GM23248 (cell line): Measurements from ENCODE around the gene ACADSB. TPM values are rescaled to one million over a fixed set of nuclear protein-coding genes. Genes with fewer than 3 reads are reported as not detected.

Experiments used
- DNase-seq: peaks from one replicate; pipeline ENCODE4 v3.0.0-alpha.2; 2015
- H2AFZ ChIP-seq: fragments of 200-600 bp; sonication (generic); 2 replicates; pipeline ENCODE4 v1.6.1; 2016; ENCODE audit warnings: antibody characterized with exemption
- H3F3A ChIP-seq: fragments of 200-600 bp; sonication (generic); 2 replicates; pipeline ENCODE4 v1.6.1; 2016; ENCODE audit warnings: mild to moderate bottlenecking, antibody characterized with exemption, mixed run types; ENCODE audit not compliant: insufficient read depth
- H3K27ac ChIP-seq: fragments of 200-600 bp; sonication (generic); 2 replicates; pipeline ENCODE4 v1.5.1; 2016; ENCODE audit warnings: mild to moderate bottlenecking
- H3K27me3 ChIP-seq: fragments of 200-600 bp; sonication (generic); replicated peaks from 2 replicates; pipeline ENCODE4 v1.6.1; 2016; ENCODE audit warnings: mild to moderate bottlenecking; ENCODE audit not compliant: insufficient read depth
- H3K36me3 ChIP-seq: fragments of 200-600 bp; sonication (generic); 2 replicates; pipeline ENCODE4 v1.6.1; 2016; ENCODE audit warnings: low read depth, mild to moderate bottlenecking
- H3K4me1 ChIP-seq: fragments of 200-600 bp; sonication (generic); 2 replicates; pipeline ENCODE4 v1.6.1; 2016; ENCODE audit warnings: mild to moderate bottlenecking; ENCODE audit not compliant: insufficient read depth
- H3K4me2 ChIP-seq: fragments of 200-600 bp; sonication (generic); one replicate; pipeline ENCODE4 v1.6.1; 2016; ENCODE audit warnings: mild to moderate bottlenecking; ENCODE audit not compliant: unreplicated experiment
- H3K4me3 ChIP-seq: fragments of 200-600 bp; sonication (generic); 2 replicates; pipeline ENCODE4 v1.5.1; 2016; ENCODE audit warnings: mild to moderate bottlenecking
- H3K79me2 ChIP-seq: fragments of 200-600 bp; sonication (generic); 2 replicates; pipeline ENCODE4 v1.6.1; 2016; ENCODE audit warnings: mild to moderate bottlenecking; ENCODE audit not compliant: insufficient read depth
- H3K9ac ChIP-seq: fragments of 200-600 bp; sonication (generic); 2 replicates; pipeline ENCODE4 v1.6.1; 2016; ENCODE audit warnings: mild to moderate bottlenecking
- H3K9me2 ChIP-seq: fragments of 200-600 bp; sonication (generic); 2 replicates; pipeline ENCODE4 v1.6.1; 2016; ENCODE audit warnings: mixed run types, mild to moderate bottlenecking, moderate library complexity; ENCODE audit not compliant: insufficient read depth
- H3K9me3 ChIP-seq: fragments of 200-600 bp; sonication (generic); one replicate; pipeline ENCODE4 v1.6.1; 2017; ENCODE audit warnings: low read depth
- H4K20me1 ChIP-seq: fragments of 200-600 bp; sonication (generic); 2 replicates; pipeline ENCODE4 v1.6.0; 2016; ENCODE audit not compliant: insufficient read depth
- EZH2 ChIP-seq: fragments of 200-600 bp; sonication (generic); IDR thresholded peaks from 2 replicates; pipeline ENCODE4 v1.6.1; 2018; ENCODE audit warnings: antibody characterized with exemption, mild to moderate bottlenecking; ENCODE audit not compliant: insufficient read depth, poor library complexity, severe bottlenecking
- EZH2phosphoT487 ChIP-seq: fragments of 200-600 bp; sonication (generic); IDR thresholded peaks from 2 replicates; pipeline ENCODE4 v1.6.1; 2018; ENCODE audit warnings: antibody characterized with exemption, moderate library complexity, mild to moderate bottlenecking, low read depth; ENCODE audit not compliant: insufficient read depth
- WGBS, 2 experiments: methylation state at CpG; one replicate each; pipeline ENCODE4 v1.1.6; 2015 to 2017; ENCODE audit warnings: low lambda C conversion rate in 2 of 2, low coverage in 1 of 2; ENCODE audit errors: missing lambda C conversion rate in 2 of 2; 5-methylcytosine and 5-hydroxymethylcytosine counted together
- in situ Hi-C: fragments of 300-500 bp; cut with MboI; formaldehyde crosslinking; loops from 2 replicates; pipeline ENCODE4 v1.15.0; 2020
- polyA plus RNA-seq: library from polyadenylated mRNA; unstranded; fragments of >200 nt; fragmentation: Nextera tagmentation; extraction: Ambion mirVana; gene quantifications from 2 replicates; pipeline ENCODE4 v1.2.1, GENCODE V29; 2016
- total RNA-seq: library from RNA; depleted of rRNA; stranded (reverse); fragments of >200 nt; shearing (Covaris generic); gene quantifications from 2 replicates; pipeline ENCODE4 v1.2.3, GENCODE V29; 2014

Gene ACADSB
- total and polyA plus RNA-seq, 2 experiments from 2014 or later: 3.7 to 10.5 TPM

- Histone ChIP-seq H3K4me1 (no peaks in the 10 kb centered on the region), H3K27me3 (no peaks in the 10 kb centered on the region), H3K4me2 (no peak overlapping the region), H3K9me2 (no peaks in the 10 kb centered on the region), H3K9me3 (no peaks in the 10 kb centered on the region), H3K79me2 (no peaks in the 10 kb centered on the region), H3K36me3 (no peaks in the 10 kb centered on the region), H3K27ac (no peak overlapping the region), H4K20me1 (no peaks in the 10 kb centered on the region), H3F3A (no peaks in the 10 kb centered on the region), H2AFZ (no peak overlapping the region), H3K4me3 (no peak overlapping the region), H3K9ac (no peak overlapping the region)
- DNase-seq: no peak
- 75 to 79% methylated on average over 3 of the region's 3 CpGs for WGBS, 2 experiments
- in situ Hi-C loops: no loop called here
- TF ChIP-seq EZH2 (no peak), EZH2phosphoT487 (no peak)
These were observed 49.2 kb downstream of the ACADSB start for GRCh38 chr10:123057968-123058367.

GRCh38 chr10:123061865-123062264 lies 53.1 kb downstream of the ACADSB start:
- H3F3A ChIP-seq: no peaks in the 10 kb centered on the region
- H3K27me3 ChIP-seq: no peaks in the 10 kb centered on the region
- in situ Hi-C loops: no loop called here
- H3K4me2 ChIP-seq: no peak overlapping the region
- no peaks in the 10 kb centered on the region for H4K20me1 ChIP-seq
- TF ChIP-seq EZH2 (no peak), EZH2phosphoT487 (no peak)
- no peak overlapping the region for H3K27ac ChIP-seq
- no peaks in the 10 kb centered on the region for H3K79me2 ChIP-seq
- H2AFZ ChIP-seq: no peak overlapping the region
- 56 to 63% methylated on average over 2 of the region's 2 CpGs for WGBS, 2 experiments
- H3K4me3 ChIP-seq: no peak overlapping the region
- DNase-seq: no peak
- H3K9me2 ChIP-seq: no peaks in the 10 kb centered on the region
- no peaks in the 10 kb centered on the region for H3K4me1 ChIP-seq
- no peaks in the 10 kb centered on the region for H3K36me3 ChIP-seq
- no peaks in the 10 kb centered on the region for H3K9me3 ChIP-seq
- H3K9ac ChIP-seq: no peak overlapping the region

GRCh38 chr10:123062726-123063125 lies 53.9 kb downstream of the ACADSB start:
- Histone ChIP-seq H2AFZ (no peak overlapping the region), H3F3A (no peaks in the 10 kb centered on the region), H3K79me2 (no peaks in the 10 kb centered on the region), H3K4me2 (no peak overlapping the region), H3K9me3 (no peaks in the 10 kb centered on the region), H3K36me3 (no peaks in the 10 kb centered on the region), H3K4me3 (no peak overlapping the region), H4K20me1 (no peaks in the 10 kb centered on the region), H3K9me2 (no peaks in the 10 kb centered on the region), H3K4me1 (no peaks in the 10 kb centered on the region), H3K27me3 (no peaks in the 10 kb centered on the region), H3K9ac (no peak overlapping the region), H3K27ac (no peak overlapping the region)
- in situ Hi-C loops: no loop called here
- TF ChIP-seq EZH2 (no peak), EZH2phosphoT487 (no peak)
- peak; percentile 7 for DNase-seq
- 42 to 46% methylated on average over 10 of the region's 10 CpGs for WGBS, 2 experiments

GRCh38 chr10:123068087-123068853 lies 59.5 kb downstream of the ACADSB start:
- no peaks in the 10 kb centered on the region for H4K20me1 ChIP-seq
- H3F3A ChIP-seq: no peaks in the 10 kb centered on the region
- no peak overlapping the region for H3K4me2 ChIP-seq
- no peaks in the 10 kb centered on the region for H3K79me2 ChIP-seq
- no peak for DNase-seq
- WGBS, 2 experiments: 28 to 31% methylated on average over 10 of the region's 10 CpGs
- no peak overlapping the region for H3K27ac ChIP-seq
- H3K9me3 ChIP-seq: no peaks in the 10 kb centered on the region
- TF ChIP-seq EZH2phosphoT487 (no peak), EZH2 (no peak)
- no peaks in the 10 kb centered on the region for H3K4me1 ChIP-seq
- H3K27me3 ChIP-seq: peaks cover 5% of the 10 kb centered on the region
- no peak overlapping the region for H3K9ac ChIP-seq
- no peaks in the 10 kb centered on the region for H3K9me2 ChIP-seq
- no peaks in the 10 kb centered on the region for H3K36me3 ChIP-seq
- no peak overlapping the region for H2AFZ ChIP-seq
- in situ Hi-C loops: no loop called here
- H3K4me3 ChIP-seq: no peak overlapping the region
